Activated CD4-positive, alpha-beta memory T cell treated with anti-CD3 and anti-CD28 coated beads for 36 hours (primary cell): ENCODE results near the gene LELP1. TPM values are rescaled to one million over a fixed set of nuclear protein-coding genes. Genes with fewer than 3 reads are reported as not detected.
"Not testable (repeated sequence)": the region's sequence is repeated elsewhere in the genome, so short reads cannot be mapped to it uniquely, and the experiment has no call there.

Experiments used
- CTCF ChIA-PET: fragments of 350-600 bp; sonication (Branson Sonifier 250); formaldehyde crosslinking; loops from one replicate; lab custom pipeline; 2021; ENCODE audit warnings: antibody characterized with exemption, inconsistent platforms; lab: Charles Lee
- POLR2A ChIA-PET: fragments of 350-600 bp; sonication (Branson Sonifier 250); formaldehyde crosslinking; loops from one replicate; lab custom pipeline; 2021; ENCODE audit warnings: antibody characterized with exemption; lab: Charles Lee
- DNase-seq: peaks from one replicate; pipeline ENCODE4 v3.0.0-alpha.2; 2020
- H3K27ac Mint-ChIP-seq: one replicate; pipeline ENCODE4 v1.8.0; 2021; ENCODE audit warnings: mixed read lengths
- H3K27me3 Mint-ChIP-seq: one replicate; pipeline ENCODE4 v1.8.0; 2021; ENCODE audit warnings: mixed read lengths
- H3K36me3 Mint-ChIP-seq: one replicate; pipeline ENCODE4 v1.8.0; 2021; ENCODE audit warnings: mixed read lengths
- H3K4me1 Mint-ChIP-seq: one replicate; pipeline ENCODE4 v1.8.0; 2021; ENCODE audit warnings: low read depth, mixed read lengths
- H3K4me3 Mint-ChIP-seq: one replicate; pipeline ENCODE4 v1.8.0; 2021; ENCODE audit warnings: mild to moderate bottlenecking, mixed read lengths
- H3K9me3 Mint-ChIP-seq: one replicate; pipeline ENCODE4 v1.8.0; 2021; ENCODE audit warnings: mixed read lengths
- intact Hi-C: fragments of 100-400 bp; cut with micrococcal nuclease; formaldehyde crosslinking; loops from one replicate; pipeline ENCODE4 v1.15.1; 2023
- total RNA-seq, 2 experiments: library from RNA; stranded (reverse); gene quantifications; one replicate each; pipeline ENCODE4 v1.2.3, GENCODE V29; 2021

LELP1 gene
- not detected for total RNA-seq

DNA sequence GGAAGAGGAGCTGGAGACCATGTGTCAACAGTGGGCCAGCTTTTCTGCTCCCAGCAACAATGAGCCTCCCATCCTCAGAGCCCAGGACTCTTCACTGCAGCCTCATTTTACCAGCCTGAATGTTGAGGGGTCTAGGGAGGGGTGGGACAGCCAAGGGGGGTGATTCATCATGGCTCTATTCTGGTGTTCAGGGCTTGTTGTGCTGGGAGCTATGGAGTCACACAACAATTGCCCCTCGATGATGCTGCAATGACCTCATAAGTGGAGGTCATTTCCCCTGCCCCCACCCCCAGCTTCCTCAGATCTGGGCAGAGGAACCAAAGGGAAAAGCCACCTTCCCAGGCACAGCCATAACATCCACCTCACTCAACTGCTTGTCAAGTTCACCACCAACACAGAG is at the start of gene LELP1:
LELP1 (plus strand) TSS at position 301 of the 400 bp plus-strand sequence. CDS start 1,278 bp downstream, outside the sequence.
- DNase-seq: no peak
- Mint-ChIP-seq H3K27me3 (peaks cover 17% of the 10 kb centered on the region), H3K4me3 (no peak within 1 kb of the TSS), H3K36me3 (no peaks in the 10 kb centered on the region), H3K27ac (no peak within 1 kb of the TSS), H3K9me3 (no peaks in the 10 kb centered on the region), H3K4me1 (no peaks in the 10 kb centered on the region)
- ChIA-PET POLR2A (no interaction called here), CTCF (no interaction called here)
- intact Hi-C loops: no loop called here

DNA sequence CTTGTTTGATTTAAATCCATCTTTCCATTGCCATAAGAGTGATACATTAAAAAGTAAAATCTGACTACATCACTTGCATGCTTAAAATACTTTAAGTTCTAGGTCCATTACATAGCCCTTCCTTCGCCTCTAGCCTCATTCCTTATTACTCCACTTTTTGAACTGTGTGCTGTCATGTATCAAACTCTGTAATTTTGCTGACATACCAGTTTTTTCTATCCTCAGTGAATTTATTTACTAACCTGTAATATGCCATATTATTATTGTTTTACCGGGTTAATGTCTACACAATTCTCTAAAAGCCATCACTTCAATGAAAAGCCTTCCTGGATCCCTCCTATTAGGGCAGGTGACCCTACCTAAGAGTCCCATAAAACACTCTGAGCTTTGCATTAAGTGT is 47.7 kb upstream of the LELP1 start:
- Mint-ChIP-seq H3K4me1 (no peaks in the 10 kb centered on the region), H3K4me3 (no peak overlapping the region), H3K9me3 (peaks cover 20% of the 10 kb centered on the region), H3K36me3 (peaks cover 1% of the 10 kb centered on the region), H3K27me3 (peaks cover 19% of the 10 kb centered on the region), H3K27ac (no peak overlapping the region)
- DNase-seq: no peak
- intact Hi-C loops: no loop called here
- CTCF ChIA-PET: no interaction called here
- POLR2A ChIA-PET: no interaction called here

DNA sequence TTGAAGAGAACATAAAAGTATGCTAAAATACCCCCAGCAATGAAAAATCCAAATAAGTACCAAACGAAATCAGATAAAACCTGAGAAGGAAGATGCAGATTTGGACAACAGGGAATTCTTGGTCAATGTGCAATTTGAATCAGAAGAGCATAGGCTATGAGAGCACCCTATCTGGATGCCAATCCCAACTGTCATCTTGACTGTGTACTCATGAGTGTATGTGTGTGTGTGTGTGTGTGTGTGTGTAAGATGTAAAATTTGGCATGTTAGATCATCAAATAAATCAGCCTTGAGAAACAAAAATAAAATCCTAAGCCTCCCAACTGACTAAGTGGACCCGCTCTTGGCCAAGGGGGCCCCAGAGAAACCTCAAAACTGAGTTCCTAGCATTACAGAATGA is 34.5 kb upstream of the LELP1 start:
- POLR2A ChIA-PET: no interaction called here
- no peaks in the 10 kb centered on the region for H3K4me1 Mint-ChIP-seq
- peaks cover 33% of the 10 kb centered on the region for H3K27me3 Mint-ChIP-seq
- CTCF ChIA-PET: no interaction called here
- H3K9me3 Mint-ChIP-seq: no peaks in the 10 kb centered on the region
- no peak overlapping the region for H3K27ac Mint-ChIP-seq
- no peak overlapping the region for H3K4me3 Mint-ChIP-seq
- intact Hi-C loops: no loop called here
- H3K36me3 Mint-ChIP-seq: no peaks in the 10 kb centered on the region
- DNase-seq: no peak

DNA sequence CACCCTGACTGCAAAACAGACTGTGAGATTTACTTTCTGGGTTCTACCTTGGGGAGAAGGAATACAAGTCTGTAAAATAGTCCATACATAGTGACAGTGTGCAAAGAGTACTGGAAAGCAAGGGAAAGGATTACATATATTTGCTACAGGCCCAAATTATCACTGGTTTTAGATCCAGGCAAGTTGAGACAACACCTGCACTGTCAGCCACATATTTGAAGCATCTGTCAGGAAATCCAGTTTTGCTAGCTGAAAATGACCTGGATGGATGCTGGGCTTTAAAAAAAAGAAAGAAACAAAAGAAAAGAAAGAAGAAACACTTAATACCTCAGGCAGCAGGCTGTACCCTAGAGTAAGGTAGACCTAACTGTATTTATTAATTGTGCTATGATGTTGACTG is 28.6 kb upstream of the LELP1 start:
- Mint-ChIP-seq H3K27me3 (peaks cover 17% of the 10 kb centered on the region), H3K27ac (no peak overlapping the region), H3K4me3 (no peak overlapping the region), H3K36me3 (no peaks in the 10 kb centered on the region), H3K9me3 (no peaks in the 10 kb centered on the region), H3K4me1 (no peaks in the 10 kb centered on the region)
- CTCF ChIA-PET: no interaction called here
- POLR2A ChIA-PET: no interaction called here
- DNase-seq: no peak
- intact Hi-C loops: no loop called here

DNA sequence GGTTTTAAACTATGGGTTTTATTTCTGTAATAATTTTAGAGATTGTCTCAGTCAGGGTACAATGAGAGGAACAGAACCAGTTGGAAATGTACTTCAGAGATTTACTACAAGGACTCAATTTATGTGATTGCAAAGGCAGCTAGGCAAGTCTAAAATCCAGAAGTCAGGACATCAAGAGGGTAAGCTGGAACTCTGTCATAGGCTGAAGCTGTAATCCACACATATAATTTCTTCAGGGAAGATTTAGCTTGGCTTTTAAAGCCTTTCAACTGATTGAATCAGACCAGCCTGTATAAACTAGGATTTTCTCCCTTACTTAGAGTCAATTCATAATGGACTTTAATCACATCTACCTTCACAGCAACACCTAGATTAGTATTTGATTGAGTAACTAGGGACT is 24.3 kb upstream of the LELP1 start:
- no peak for DNase-seq
- Mint-ChIP-seq H3K27me3 (peaks cover 12% of the 10 kb centered on the region), H3K36me3 (no peaks in the 10 kb centered on the region), H3K9me3 (no peaks in the 10 kb centered on the region), H3K4me3 (no peak overlapping the region), H3K4me1 (no peaks in the 10 kb centered on the region), H3K27ac (no peak overlapping the region)
- CTCF ChIA-PET: no interaction called here
- POLR2A ChIA-PET: no interaction called here
- intact Hi-C loops: no loop called here

DNA sequence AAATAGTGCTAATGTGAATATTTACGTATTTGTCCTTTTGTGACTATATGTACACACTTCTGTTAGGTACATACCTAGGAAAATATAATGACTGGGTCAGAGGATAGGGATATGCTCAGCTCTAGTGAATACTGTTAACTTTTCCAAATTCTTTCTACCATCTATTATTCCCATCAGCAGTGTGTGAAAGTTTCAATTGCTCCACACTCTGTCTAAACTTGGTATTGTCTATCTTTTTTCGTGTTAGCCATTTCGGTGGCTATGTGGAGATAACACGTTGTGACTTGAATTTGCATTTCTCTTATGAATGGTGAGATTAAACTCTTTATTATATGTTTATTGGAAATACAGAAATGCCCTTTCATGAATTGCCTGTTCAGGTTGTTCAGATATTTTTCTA is 22.7 kb upstream of the LELP1 start:
- H3K36me3 Mint-ChIP-seq: no peaks in the 10 kb centered on the region
- peaks cover 4% of the 10 kb centered on the region for H3K9me3 Mint-ChIP-seq
- no peak for DNase-seq
- H3K27me3 Mint-ChIP-seq: peaks cover 19% of the 10 kb centered on the region
- intact Hi-C loops: no loop called here
- H3K27ac Mint-ChIP-seq: no peak overlapping the region
- no peaks in the 10 kb centered on the region for H3K4me1 Mint-ChIP-seq
- no peak overlapping the region for H3K4me3 Mint-ChIP-seq
- CTCF ChIA-PET: no interaction called here
- POLR2A ChIA-PET: no interaction called here

DNA sequence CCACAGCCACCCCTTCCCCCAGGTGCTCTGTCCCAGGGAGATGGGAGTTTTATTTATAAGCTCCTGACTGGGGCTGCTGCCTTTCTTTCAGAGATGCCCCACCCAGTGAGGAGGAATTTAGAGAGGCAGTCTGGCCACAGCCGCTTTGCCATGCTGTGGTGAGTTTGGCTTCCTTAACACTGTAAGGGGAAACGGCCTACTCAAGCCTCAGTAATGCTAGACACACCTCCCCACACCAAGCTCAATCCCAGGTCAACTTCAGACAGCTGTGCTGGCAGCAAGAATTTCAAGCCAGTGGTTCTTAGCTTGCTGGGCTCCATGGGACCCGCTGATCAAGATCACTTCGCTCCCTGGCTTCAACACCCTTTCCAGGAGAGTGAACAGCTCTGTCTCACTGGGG is 14.9 kb upstream of the LELP1 start:
- peaks cover 11% of the 10 kb centered on the region for H3K9me3 Mint-ChIP-seq
- DNase-seq, intact Hi-C loops, CTCF ChIA-PET, POLR2A ChIA-PET, H3K4me1 Mint-ChIP-seq, H3K4me3 Mint-ChIP-seq, H3K36me3 Mint-ChIP-seq, H3K27ac Mint-ChIP-seq: not testable (repeated sequence)
- peaks cover 35% of the 10 kb centered on the region for H3K27me3 Mint-ChIP-seq

DNA sequence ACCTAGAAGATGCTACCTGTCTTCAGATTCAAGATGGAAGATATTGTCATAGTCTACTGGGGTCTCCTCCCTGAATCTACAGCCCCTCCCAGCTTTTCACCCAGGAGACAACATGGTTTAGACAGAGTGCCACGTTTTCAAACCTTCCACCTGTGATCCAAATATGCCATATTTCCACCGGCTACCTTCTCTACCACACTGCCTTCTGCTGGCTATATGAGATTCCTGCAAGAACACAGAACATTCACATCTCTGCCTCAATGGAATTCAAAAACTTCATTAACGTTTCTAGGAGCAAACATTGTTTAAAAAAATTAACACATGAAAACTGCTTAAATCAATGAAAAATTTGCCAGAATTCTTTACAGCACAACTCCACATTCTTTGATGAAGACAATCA is 12.9 kb upstream of the LELP1 start:
- no peaks in the 10 kb centered on the region for H3K4me1 Mint-ChIP-seq
- intact Hi-C loops: no loop called here
- peaks cover 34% of the 10 kb centered on the region for H3K27me3 Mint-ChIP-seq
- DNase-seq: no peak
- no peak overlapping the region for H3K4me3 Mint-ChIP-seq
- H3K36me3 Mint-ChIP-seq: peaks cover 5% of the 10 kb centered on the region
- CTCF ChIA-PET: no interaction called here
- H3K27ac Mint-ChIP-seq: no peak overlapping the region
- H3K9me3 Mint-ChIP-seq: peaks cover 8% of the 10 kb centered on the region
- POLR2A ChIA-PET: no interaction called here

DNA sequence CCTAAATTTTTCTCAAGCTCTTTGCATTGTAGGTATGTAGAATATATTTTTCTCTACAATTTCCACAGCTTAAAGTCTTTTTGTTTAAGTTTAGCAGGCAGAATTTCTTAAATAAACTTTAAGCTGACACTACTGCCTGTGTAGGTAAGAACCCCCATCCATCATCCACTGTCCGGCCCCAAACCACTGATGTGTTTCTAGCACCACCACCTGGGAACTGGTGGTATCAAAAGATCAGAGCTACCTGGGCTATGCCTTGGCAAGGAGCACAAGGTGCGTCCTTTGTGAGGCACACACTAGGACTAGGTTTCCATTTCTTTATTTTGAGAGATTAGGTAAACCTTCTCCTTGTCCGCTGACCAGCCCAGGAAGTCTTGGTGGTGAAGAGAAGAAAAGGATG is 10.5 kb upstream of the LELP1 start:
- no peak for DNase-seq
- Mint-ChIP-seq H3K27me3 (peaks cover 30% of the 10 kb centered on the region), H3K4me1 (no peaks in the 10 kb centered on the region), H3K27ac (no peak overlapping the region), H3K9me3 (no peaks in the 10 kb centered on the region), H3K4me3 (no peak overlapping the region), H3K36me3 (no peaks in the 10 kb centered on the region)
- ChIA-PET POLR2A (no interaction called here), CTCF (interaction anchor here (1.0 to 1.6 kb wide), 5 partner anchors 12 to 323 kb away, joined by 3 to 7 read pairs (median 4); partner anchors contain the start of gene SMCP)
- intact Hi-C loops: no loop called here

DNA sequence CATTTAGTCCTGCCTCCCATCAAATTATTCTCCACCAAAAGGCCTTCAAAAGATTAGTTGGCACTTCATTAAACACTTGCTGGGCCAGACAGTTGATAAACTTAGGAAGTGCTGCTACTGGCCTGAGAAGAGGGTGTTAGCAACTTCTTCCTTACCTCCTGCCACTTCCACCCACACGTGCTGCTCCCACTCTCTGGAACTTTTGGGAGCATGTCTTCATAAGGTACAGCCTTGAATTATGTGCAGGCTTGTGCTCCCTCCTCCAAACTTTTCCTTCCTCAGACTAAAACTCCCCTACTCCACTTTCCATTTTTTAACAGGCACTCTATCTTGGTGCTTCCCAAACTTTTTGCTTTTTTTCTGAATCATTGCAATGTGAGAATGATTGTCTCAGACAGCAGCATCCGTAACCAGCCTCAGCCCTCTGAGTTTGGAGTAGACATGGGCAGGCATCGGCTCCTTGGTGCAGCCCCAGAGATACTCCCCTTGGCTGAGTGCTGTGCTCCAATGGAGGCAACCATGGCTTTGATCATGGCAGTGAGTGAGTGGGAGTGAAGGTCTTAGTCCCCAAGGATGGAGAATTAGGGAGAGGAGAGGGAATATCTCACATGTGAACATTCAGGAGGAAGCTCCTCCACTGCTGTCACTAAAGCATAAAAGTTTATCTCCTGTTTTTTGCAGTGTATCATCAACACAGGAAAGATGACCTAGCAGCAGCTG is 8.7 kb upstream of the LELP1 start:
- ChIA-PET POLR2A (no interaction called here), CTCF (no interaction called here)
- no peak overlapping the region for H3K4me3 Mint-ChIP-seq
- no peaks in the 10 kb centered on the region for H3K9me3 Mint-ChIP-seq
- H3K27ac Mint-ChIP-seq: no peak overlapping the region
- no peak for DNase-seq
- peaks cover 36% of the 10 kb centered on the region for H3K27me3 Mint-ChIP-seq
- H3K36me3 Mint-ChIP-seq: no peaks in the 10 kb centered on the region
- intact Hi-C loops: no loop called here
- no peaks in the 10 kb centered on the region for H3K4me1 Mint-ChIP-seq

DNA sequence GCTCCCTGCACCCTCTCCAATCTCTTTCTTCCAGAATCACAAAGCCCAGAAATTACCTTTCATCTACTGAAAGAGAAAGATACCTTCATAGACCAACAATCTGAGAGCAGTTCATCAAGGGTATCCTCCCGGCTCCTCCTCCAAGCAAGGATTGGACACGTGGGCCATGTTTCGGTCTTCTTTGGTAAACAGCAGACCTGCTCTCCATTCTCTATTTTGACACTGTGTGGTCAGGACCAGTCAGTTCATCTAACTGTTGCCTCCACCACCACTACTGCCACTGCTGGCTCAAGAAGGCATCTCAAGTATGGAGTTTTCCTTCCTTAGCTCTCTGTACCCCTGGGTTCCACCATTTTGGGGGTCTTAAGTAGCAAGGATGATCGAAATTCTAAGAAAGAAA is 8.0 kb upstream of the LELP1 start:
- no peak for DNase-seq
- Mint-ChIP-seq H3K27ac (no peak overlapping the region), H3K4me1 (no peaks in the 10 kb centered on the region), H3K27me3 (peaks cover 30% of the 10 kb centered on the region), H3K9me3 (no peaks in the 10 kb centered on the region), H3K36me3 (no peaks in the 10 kb centered on the region), H3K4me3 (no peak overlapping the region)
- ChIA-PET CTCF (no interaction called here), POLR2A (no interaction called here)
- intact Hi-C loops: no loop called here

DNA sequence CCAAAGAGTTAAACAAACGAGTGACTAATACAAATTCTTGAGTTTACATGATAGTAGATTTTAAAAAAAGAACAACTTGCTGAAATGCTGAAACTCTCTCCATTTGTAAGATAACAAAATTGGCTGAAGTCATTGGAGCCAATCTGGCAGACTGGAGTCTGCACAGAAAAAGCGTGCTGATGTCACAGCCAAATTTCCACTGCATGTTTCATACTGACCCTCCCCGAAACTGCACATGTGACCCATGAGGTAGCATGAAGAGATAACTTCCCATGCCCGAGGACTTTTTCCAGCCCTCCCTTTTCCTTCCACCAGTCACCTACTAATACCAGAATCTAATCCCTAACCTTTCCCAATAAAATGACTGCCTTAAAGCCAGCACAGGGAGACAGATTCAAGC is 1.2 kb upstream of the LELP1 start:
- DNase-seq: no peak
- CTCF ChIA-PET: no interaction called here
- Mint-ChIP-seq H3K36me3 (no peaks in the 10 kb centered on the region), H3K27ac (no peak overlapping the region), H3K9me3 (no peaks in the 10 kb centered on the region), H3K4me1 (no peaks in the 10 kb centered on the region), H3K4me3 (no peak overlapping the region), H3K27me3 (peaks cover 13% of the 10 kb centered on the region)
- POLR2A ChIA-PET: no interaction called here
- intact Hi-C loops: no loop called here

DNA sequence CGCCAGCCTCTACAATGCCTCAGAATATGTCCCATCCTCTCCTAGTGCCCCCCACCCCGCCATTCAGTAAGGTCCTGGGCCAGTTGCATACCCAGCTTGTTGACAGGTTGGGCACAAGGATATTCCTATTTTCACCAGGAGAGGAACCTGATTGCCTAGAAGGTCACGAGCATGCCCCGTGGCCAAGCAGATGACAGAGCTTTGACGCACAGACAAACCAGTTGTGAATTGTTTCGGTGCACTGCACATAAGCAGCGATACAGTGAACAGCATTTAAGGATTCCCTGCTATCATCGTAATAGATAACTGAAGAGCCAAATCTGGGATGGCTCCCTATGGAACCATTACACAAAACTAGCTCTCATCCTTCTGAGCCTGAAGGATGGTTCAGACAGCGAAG is 3.4 kb downstream of the LELP1 start:
- intact Hi-C loops: no loop called here
- DNase-seq: no peak
- no peak overlapping the region for H3K4me3 Mint-ChIP-seq
- no peak overlapping the region for H3K27ac Mint-ChIP-seq
- H3K4me1 Mint-ChIP-seq: no peaks in the 10 kb centered on the region
- H3K36me3 Mint-ChIP-seq: no peaks in the 10 kb centered on the region
- CTCF ChIA-PET: no interaction called here
- POLR2A ChIA-PET: no interaction called here
- H3K27me3 Mint-ChIP-seq: peaks cover 10% of the 10 kb centered on the region
- no peaks in the 10 kb centered on the region for H3K9me3 Mint-ChIP-seq
